NCI-H1694 (cell line): ENCODE results near the gene XK.

Experiments
- DNase-seq: peaks from one replicate; lab custom pipeline; 2025; lab: John Stamatoyannopoulos, UW

The XK gene

GRCh38 chrX:37679230-37679629 is 6.4 kb upstream of the XK start:
- DNase-seq = no peak

GRCh38 chrX:37679888-37680287 is 5.7 kb upstream of the XK start:
- no peak for DNase-seq

- DNase-seq = no peak
Observed at GRCh38 chrX:37684426-37684825, 1.2 kb upstream of the XK start.

GRCh38 chrX:37684973-37685372 is 618 bp upstream of the XK start:
- no peak for DNase-seq

GRCh38 chrX:37686369-37686995 is 891 bp downstream of the XK start:
- DNase-seq = no peak

- no peak for DNase-seq
Observed at GRCh38 chrX:37686996-37687395, 1.4 kb downstream of the XK start.

GRCh38 chrX:37690119-37690518 is 4.5 kb downstream of the XK start:
- DNase-seq = no peak

- DNase-seq = no peak
Observed at GRCh38 chrX:37692918-37693317, 7.3 kb downstream of the XK start.

GRCh38 chrX:37697169-37697760 is 11.7 kb downstream of the XK start:
- DNase-seq = no peak

- no peak for DNase-seq
Observed at GRCh38 chrX:37701588-37701987, 16.0 kb downstream of the XK start.

GRCh38 chrX:37711991-37712390 is 26.4 kb downstream of the XK start:
- no peak for DNase-seq

GRCh38 chrX:37712458-37712857 is 26.9 kb downstream of the XK start:
- no peak for DNase-seq

GRCh38 chrX:37714479-37714878 is 28.9 kb downstream of the XK start:
- no peak for DNase-seq

GRCh38 chrX:37716602-37717001 is 31.0 kb downstream of the XK start:
- no peak for DNase-seq

GRCh38 chrX:37717708-37718107 is 32.1 kb downstream of the XK start:
- DNase-seq = no peak

GRCh38 chrX:37722595-37722994 is 37.0 kb downstream of the XK start:
- DNase-seq = no peak

GRCh38 chrX:37726346-37726745 is 40.8 kb downstream of the XK start:
- DNase-seq = no peak

- DNase-seq = peak; percentile 57
Observed at GRCh38 chrX:37745354-37745753, 59.8 kb downstream of the XK start.

GRCh38 chrX:37745835-37746217 is 60.2 kb downstream of the XK start:
- no peak for DNase-seq

- no peak for DNase-seq
Observed at GRCh38 chrX:37746218-37746941, 60.8 kb downstream of the XK start.

- DNase-seq = no peak
Observed at GRCh38 chrX:37746951-37747350, 61.4 kb downstream of the XK start.

GRCh38 chrX:37752281-37752680 is 66.7 kb downstream of the XK start:
- no peak for DNase-seq

GRCh38 chrX:37752936-37753335 is 67.3 kb downstream of the XK start:
- DNase-seq = no peak

- DNase-seq = no peak
Observed at GRCh38 chrX:37753384-37753783, 67.8 kb downstream of the XK start.
